NCI-H2196 (cell line): ENCODE results near the gene RAD51B.

ENCODE experiments used
- DNase-seq: peaks from one replicate; lab custom pipeline; 2025; ENCODE audit not compliant: unreplicated experiment; lab: John Stamatoyannopoulos, UW

The RAD51B gene

DNA sequence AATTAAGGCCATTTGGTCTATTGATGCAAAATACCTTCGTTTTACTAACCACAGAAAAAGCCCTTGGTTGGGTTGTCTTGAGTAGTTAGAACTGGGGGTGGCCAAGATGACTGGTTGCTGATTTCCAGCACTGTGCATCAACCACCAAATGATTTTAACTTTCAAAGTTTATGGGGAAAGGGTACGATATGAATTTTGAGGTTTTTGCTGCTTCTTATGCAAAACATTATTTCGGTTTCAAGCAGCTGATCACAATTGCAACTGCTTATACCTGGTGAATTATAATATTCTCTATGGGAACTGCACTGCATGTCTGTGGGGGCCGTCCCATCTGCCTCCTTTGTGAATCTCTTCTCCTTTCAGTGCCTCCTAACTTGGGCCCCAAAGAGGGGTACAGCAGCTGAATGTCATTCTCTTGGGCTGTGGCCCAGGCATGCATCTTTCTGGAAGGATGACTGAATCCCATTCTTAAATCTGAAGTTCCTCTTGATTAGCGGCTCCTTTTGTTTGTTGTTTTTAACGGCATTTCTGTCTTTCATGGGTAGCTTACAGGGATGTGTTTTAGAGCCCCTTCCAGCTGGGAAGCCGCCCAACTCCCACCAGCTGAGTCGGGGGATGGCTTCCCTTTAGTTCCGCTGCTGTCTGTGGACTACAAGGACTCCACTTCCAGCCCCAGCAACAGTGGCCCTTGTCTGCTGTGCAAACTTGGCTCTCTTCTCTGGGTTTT is 493.5 kb downstream of the RAD51B start:
- DNase-seq: no peak

DNA sequence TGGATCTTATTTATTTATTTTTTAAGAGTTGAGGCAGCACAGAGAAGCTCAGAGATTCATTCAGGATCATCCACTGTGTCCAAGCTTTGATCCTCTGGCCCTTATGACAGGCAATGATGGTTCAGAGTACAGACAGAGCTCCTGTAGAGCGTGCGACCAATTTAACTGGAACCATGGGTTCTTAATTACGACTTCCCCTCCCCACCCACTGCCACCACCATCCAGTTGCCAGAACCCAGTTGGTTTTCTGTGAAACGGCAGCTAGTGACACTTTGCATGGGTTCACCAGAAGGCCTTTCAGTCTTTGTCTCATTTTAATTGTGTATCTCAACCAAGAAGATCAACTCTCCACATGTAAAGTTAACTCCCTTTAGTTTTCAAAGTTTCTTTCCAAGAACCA is 495.1 kb downstream of the RAD51B start:
- no peak for DNase-seq

DNA sequence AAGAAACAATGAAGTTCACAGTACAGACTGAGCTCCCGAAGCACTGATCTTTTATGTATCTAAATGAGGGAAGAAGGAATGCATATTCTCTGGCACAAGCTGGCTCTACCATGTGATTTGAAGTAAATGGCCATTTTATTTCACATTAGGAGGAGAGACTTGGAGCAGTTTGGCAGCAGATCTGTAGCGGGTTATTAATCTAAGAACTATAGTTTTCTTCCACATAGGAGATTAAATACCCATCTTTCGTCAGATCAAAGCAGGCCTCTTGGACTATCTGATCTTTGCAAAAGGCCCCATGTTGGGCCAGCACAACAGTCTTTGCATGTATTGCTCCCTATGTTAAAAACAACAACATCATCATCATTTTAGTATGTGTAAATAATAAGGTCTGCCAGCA is 495.5 kb downstream of the RAD51B start:
- DNase-seq: no peak

DNA sequence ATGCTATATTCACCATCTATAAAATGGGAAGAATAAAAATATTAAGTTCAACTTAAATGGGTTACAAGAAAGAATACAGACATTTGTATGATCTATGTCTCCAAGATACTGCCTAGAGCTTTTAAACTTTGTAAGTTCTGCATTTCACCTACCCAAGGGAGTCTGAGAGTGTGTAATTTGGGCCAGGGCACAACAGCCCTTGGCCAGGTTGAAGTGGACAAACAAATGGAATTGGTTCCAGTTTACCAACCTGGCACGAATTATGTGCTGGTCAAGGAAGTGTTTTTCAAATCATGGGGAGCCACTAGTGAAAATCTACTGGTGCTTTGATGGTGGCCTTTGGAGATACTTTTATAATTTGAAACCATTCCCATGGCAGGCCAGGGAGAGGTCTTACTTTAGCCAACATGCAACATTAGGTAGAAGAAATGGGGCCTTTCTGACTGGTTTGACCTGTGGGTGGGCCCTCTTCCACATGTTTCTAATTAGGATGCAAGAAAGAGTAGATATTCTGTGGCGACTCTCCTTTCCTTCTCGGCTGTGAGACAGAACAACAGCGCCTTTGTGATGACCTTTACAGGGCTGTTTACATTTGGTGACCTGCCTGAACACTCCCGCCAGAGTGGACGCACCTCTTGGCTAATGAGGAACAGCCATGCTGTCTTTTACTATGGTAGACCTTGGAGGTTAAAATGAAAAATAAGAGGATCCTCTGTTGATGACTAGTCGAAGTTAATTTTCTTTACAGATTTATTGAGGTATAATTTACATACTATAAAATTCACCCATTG is 496.7 kb downstream of the RAD51B start:
- DNase-seq: no peak

DNA sequence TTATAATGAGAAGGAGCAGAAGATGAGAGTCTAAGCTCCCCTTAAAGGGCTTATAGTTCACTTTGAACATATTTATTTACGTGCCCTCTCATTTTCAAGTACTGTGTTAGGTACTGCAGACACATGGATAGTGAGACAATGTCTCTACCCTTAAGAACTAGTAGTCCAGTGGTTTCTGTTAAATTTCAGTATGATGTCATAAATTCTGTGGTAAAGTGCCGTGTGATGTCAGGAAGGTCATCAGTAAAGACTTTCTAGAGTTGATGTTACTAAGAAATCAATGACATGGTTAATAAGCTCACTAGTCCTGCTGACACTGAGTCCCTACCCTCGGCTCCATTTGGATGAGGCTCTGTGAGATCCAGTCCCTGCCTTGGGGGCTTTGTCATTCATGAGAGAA is 497.7 kb downstream of the RAD51B start:
- no peak for DNase-seq

DNA sequence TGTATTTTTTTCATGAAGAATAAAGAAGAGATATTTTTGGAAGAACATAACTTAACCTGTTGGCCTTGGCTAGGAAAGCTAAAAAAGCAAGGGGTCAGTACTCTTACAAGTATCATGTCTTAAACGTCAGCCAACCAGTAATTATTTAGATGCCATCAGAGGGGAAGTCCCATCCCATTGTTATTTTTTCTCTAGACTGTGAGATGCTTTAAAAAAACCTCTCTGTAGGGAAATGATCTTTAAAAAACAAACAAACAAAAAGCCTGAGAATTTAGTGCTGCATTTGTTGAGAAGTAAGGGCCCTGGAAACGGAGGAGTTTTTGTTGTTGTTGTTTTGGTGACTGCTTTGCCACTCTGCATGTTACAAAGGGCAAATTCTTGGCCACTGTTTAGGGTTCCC is 499.2 kb downstream of the RAD51B start:
- DNase-seq: no peak

DNA sequence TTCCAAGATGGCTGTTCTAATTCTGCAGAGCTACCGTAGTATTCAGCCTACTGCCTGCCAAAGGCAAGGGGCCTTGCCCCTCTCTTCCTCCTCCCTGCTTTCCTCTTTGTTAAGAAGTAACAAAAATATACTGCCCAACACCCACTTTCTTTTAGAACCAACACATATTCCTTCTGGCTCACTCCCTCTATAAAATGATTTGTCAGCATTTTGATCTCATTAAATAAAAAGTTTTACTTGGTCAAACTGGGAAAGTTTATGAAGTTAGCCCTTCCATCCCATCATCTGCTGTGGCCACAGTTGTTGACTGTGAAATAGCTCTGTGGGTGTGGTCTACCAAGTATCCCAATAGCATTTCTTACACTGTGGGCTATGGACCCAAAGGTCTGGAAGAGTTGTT is 500.9 kb downstream of the RAD51B start:
- DNase-seq: no peak

DNA sequence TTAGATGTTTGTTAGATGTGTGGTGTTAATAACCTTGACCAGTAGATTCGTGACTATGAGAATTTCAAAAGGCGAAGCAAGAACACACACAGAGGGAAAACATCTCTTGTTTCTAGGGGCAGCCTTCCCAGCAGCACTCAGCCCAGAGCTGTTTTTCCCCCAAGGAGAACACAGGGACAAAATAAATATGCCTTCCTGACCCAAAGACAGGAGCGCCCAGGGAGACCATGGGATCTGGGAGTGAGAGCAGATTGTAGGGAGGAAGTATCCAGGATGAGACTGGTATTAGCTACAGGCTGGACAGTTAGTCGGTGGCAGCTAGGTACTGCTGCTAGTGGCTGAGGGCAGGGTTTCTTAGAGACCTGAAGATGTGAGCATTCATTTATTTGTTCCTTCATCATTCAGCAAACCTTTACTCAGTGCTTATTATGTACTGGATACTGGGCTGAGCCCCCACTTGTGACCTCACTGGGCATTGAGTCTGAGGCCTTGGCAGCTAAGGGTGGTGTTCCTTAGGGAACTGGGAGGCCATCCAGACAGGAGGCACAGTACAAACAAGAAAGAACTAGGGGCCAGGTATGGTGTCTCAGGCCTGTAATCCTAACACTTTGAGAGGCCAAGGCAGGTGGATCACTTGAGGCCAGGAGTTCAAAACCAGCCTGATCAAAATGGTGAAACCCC is 503.5 kb downstream of the RAD51B start:
- no peak for DNase-seq

DNA sequence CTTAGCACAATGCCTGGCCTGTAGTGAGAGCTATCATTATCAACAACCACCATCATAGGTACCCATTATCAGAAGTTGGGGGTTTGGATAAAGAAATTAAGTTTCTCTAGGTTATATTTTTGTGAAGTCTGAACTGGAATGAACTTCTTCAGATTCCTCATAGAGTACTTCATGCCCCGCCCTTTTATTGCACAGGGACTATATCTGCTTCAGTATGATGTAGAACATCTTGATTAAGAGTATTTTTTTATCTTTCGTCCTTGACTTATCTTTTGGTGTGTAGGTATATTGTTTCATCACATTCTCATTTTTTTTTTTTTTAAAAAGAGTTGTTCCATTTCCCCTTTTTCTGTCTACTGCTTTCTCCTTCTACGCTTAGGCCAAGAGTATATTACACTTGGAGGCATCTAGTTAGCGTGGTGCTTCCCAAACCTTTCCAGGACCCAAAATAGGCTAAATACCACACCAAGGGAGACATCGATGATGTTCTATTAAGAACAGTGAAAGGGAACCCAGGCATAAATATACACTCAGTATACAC is 505.8 kb downstream of the RAD51B start:
- no peak for DNase-seq

DNA sequence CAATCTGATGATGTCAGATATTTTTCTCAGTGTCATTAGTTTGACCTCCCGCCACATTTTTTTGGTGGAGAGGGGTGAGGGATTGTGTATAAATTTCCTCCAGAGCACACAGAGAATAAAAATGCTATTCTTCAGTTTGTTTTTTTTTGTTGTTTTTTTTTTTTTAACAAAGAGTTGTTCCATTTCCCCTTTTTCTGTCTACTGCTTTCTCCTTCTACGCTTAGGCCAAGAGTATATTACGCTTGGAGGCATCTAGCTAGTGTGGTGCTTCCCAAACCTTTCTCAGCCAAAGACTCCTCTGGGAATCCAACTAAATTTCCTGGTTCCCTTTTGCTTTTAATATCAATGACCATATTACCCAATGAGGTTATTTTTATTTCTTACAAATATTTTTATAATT is 507.7 kb downstream of the RAD51B start:
- no peak for DNase-seq

DNA sequence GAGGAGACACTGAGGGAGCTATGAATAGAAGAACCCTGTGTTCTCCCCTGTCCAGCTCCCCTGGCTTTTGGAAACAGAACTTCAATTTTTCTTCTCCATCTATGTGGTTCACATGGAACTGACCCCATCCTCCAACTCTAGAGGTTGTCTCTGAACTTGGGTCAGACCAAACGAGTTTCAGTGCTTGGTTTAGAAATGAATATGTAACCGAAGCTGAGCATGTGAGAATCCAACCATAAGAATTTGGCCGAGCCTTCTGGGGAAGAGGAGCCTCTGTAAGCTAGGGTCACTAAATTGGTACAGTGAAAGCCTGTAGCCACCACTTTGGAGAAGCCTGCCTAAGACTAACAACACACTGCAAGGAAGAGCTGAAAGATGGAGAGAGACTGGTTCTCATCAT is 508.9 kb downstream of the RAD51B start:
- DNase-seq: no peak

DNA sequence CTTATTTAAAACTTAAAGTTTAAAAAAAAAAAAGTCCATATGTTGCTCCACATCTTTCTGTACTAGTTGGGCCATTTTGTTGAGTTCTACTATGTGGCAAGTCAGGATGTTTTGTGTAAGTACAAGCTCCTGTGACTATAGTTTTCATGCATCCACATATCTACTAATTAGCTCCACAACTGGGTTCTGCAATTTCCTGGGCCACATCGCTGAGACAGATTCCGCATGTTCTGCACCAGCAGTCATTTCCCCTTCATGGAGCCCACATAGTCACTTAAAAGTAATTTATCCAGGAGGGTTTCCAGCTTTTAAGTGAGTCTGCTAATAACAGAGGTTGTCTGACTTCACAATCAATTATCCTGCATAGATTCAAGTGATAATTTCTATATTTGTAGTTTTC is 511.8 kb downstream of the RAD51B start:
- no peak for DNase-seq

DNA sequence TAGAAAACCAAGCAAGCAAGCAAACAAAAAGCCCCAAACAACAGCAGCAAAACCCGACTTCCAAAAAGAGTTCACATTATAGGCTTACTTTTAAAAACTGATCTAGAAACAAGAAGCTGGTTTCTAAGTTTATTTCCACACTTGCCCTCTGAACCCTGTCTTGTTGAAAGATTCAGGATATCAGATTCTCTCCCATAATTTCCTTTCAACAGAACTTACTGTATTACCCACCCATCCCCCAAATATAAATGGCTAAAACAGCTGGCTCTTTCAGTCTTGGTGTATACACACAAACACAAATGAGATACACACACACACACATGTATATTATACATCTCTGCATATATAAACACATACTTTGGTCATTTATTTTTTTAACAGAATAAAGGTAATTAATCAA is 512.4 kb downstream of the RAD51B start:
- DNase-seq: no peak

DNA sequence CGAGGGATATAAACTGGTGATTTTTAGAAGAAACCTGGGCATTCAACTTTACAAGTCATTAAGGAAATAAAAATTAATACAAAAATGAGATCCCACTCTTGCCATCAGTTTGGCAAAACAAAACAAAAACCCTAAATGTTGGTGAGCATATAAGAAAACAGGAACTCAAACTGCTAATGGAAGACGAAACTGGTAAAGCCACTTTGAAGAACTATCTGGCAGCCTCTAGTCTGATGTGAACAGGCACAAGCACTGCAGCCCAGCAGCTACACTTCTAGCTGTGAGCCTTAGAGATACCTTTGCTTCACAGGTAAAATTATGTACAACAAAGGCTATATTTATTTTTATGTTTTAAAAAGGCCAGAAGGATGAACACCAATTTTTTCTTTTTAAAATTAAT is 513.7 kb downstream of the RAD51B start:
- DNase-seq: no peak

DNA sequence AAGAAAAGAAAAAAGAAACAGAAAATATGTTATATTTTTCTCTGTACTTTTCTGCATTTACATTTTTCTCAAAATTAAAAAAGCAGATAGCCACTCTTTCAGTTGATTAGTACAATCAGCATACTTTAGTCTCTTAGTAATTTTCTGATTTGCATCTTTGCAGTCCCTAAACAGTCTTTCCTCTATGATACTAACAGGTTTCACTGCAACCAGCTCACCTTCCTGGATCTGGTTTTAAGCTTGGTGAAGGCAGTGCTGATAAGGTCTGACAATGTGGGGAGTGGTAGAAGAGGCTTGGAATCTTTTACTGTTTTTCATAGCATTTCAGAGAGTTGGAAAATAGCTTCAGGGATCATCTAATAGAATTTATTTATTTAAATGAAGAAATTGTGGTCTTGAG is 515.7 kb downstream of the RAD51B start:
- DNase-seq: no peak

DNA sequence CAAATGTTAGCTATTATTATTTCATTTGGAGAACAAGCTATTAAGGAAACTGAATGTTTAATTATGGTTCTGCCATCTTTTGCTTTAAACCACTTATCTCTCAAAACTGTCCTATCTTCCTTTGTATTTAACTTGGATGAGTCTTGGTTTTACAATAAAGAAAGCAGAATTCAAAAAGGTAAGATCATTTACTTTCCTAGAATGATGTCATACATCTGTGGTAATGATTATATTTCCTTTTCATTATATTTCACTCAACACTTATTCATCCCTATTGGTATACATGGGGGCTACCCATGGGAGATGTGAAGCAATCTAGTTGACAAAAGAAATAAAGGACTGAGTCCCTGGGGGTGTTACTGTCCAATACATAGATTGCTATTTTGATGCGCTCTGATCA is 516.6 kb downstream of the RAD51B start:
- DNase-seq: no peak

DNA sequence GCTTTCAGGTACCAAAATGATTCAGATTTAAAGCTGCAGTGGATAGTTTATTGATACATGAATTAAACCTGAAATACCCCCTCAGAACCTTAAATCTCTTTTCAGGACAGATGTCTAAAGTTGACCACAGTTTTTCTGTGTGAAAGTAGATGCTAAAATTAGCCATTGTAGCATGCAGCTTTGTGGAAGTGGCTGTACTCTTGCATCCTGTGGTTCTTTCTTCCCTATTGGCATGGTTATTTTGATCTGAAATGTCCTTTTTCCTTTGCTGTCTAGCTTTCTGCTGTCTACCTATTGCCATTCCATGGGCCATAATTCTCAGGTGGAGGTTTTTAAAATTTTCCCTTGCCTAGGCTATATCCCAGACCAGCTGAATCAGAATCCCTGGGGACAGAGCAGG is 517.7 kb downstream of the RAD51B start:
- no peak for DNase-seq

DNA sequence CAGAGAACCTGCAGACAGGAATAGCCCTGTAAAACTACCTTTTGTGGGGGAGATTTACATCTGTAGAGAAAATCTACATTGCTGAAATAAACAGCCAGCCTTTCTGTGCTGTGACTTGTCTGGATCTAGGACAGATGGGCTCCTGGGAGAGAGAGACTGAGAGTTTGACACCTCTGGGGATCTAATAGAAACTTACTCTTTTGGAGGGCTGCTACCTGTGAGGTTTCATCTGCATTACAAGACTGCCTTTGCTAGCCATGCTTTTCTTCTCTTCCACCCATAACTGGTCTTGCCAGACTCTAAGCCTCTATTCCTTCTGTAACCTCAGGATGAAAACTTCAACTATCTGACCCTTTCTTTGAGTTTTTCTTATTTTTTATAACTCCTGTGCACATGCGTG is 520.7 kb downstream of the RAD51B start:
- no peak for DNase-seq

DNA sequence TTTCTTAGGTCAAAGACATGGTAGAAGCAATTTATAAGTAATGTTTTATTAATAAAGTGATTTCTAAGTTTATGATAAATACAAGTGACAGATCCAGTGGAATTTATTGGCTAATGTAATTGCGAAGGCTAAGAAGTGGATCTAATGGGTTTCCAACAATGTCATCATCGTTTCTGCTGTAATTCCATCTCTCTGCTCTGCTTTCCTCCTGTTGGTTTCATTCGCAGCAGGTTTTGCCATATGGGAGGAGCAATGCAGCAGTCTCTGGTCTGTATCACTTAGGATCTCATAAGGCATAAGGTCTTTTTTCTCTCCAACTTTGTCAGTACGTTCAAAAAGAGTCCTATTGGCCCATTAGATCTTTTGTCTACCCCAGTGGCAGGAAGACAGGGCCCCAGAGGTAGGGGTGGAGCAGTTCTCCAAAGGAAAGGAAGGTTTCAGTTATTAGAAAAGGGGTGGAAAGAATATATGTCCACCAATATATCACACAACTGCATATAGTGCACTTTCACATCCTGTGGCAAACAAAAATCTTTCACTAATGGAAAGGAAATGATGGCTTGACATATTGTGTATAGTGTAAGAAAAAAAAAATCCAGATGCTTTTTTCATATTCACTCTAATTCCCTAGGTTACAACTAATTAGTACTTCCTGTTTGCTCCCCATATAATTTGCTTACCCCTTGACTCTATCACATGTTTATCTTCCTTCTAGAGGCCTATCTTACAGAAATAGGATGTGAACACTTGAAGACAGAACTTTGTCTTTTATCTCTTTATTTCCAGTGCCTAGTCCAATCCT is 522.0 kb downstream of the RAD51B start:
- no peak for DNase-seq

DNA sequence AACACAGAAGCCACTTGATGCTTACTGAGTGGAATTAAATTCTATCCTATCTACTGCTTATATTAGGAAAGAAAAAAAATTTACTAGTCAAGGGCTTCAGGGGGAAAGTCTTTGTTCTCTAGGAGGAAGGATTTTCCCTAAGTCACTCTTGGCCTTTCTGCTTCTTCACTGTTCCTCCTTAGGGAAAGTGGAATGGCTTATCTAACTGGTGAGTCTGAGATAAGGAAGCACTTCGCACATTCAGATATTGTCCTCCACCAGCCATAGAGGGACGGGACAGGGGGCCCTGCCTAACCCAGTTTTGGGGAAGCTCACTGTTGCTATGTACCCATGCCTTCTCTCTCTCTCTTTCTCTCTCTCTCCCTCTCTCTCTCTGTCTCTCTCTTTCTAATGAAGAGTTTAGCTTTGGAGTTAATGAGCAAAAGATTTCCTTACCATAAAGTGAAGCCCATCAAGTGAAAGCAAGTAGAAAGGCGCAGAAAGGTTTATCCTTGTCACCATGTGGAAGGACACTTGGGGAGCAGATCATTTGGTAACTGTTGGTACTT is 522.7 kb downstream of the RAD51B start:
- DNase-seq: no peak
